Endothelial cell of umbilical vein (primary cell): ENCODE measurements around the gene RTEL1.

ENCODE experiments used
- CTCF ChIP-seq, 2 donors: IDR thresholded peaks; 1 replicate in 1 of 2; 2 replicates in 1 of 2; pipeline ENCODE4 v1.5.1; 2011; ENCODE audit warnings: low read length in 2 of 2, mild to moderate bottlenecking in 2 of 2, moderate library complexity in 2 of 2, control low read depth in 1 of 2, inconsistent platforms in 1 of 2, low read depth in 1 of 2; ENCODE audit not compliant: insufficient read depth in 1 of 2; ENCODE audit errors: extremely low read depth in 1 of 2
- EZH2 ChIP-seq: IDR thresholded peaks from 2 replicates; pipeline ENCODE4 v1.6.1; 2012; ENCODE audit warnings: borderline replicate concordance, low read depth, mild to moderate bottlenecking, moderate library complexity, low read length, inconsistent platforms; ENCODE audit not compliant: severe bottlenecking
- MAX ChIP-seq: IDR thresholded peaks from 2 replicates; pipeline ENCODE4 v1.6.1; 2011; ENCODE audit not compliant: insufficient read depth, insufficient read length
- POLR2AphosphoS5 ChIP-seq: IDR thresholded peaks from 2 replicates; pipeline ENCODE4 v1.6.1; 2012; ENCODE audit warnings: low read depth, mild to moderate bottlenecking, control low read depth, low read length, moderate library complexity; ENCODE audit not compliant: insufficient read depth

- no peak for TF ChIP-seq CTCF (IDR thresholded peaks at IDR 0.05; ENCODE audit: extremely low read depth in 1 of 2, insufficient read depth in 1 of 2, low read depth in 1 of 2, low read length in 2 of 2)
- no peak for TF ChIP-seq MAX
- no peak for TF ChIP-seq POLR2AphosphoS5
- no peak for TF ChIP-seq EZH2
Observed at GRCh38 chr20:63702036-63702665, 44.0 kb downstream of the RTEL1 start.
